ENCODE data around the gene FSD1.

- no peak for TF ChIP-seq EP300 (IDR thresholded peaks at IDR 0.05)
- no peak for TF ChIP-seq CTCF (IDR thresholded peaks at IDR 0.05)
Measured at GRCh38 chr19:4329858-4330257, 25.5 kb downstream of the FSD1 start.
